T-helper 17 cell (primary cell): ENCODE measurements around the gene DDX31. TPM values are rescaled to one million over a fixed set of nuclear protein-coding genes. Genes with fewer than 3 reads are reported as not detected.

Experiments used
- ATAC-seq: fragments of 150-1000 bp; cut with Tn5 transposase; 2 replicates; pipeline ENCODE4 v1.10.0; 2021; ENCODE audit warnings: mild to moderate bottlenecking, moderate library complexity
- DNase-seq, 3 donors: peaks; one replicate each; pipeline versions ENCODE4 v3.0.0 to v3.0.0-alpha.2; 2020 to 2021
- H3K9me3 ChIP-seq: one replicate; pipeline ENCODE4 v1.7.0; 2013; ENCODE audit warnings: low read length, mild to moderate bottlenecking; ENCODE audit not compliant: control insufficient read depth, poor library complexity, severe bottlenecking
- H3K27ac Mint-ChIP-seq: one replicate; pipeline ENCODE4 v1.8.0; 2022; ENCODE audit warnings: mild to moderate bottlenecking, moderate library complexity, mixed read lengths
- H3K27me3 Mint-ChIP-seq: one replicate; pipeline ENCODE4 v1.8.0; 2022; ENCODE audit warnings: mixed read lengths
- H3K36me3 Mint-ChIP-seq: one replicate; pipeline ENCODE4 v1.8.0; 2022; ENCODE audit warnings: low read depth, mixed read lengths
- H3K4me1 Mint-ChIP-seq: one replicate; pipeline ENCODE4 v1.8.0; 2022; ENCODE audit warnings: mild to moderate bottlenecking, mixed read lengths
- H3K4me3 Mint-ChIP-seq: one replicate; pipeline ENCODE4 v1.8.0; 2022; ENCODE audit warnings: mild to moderate bottlenecking, moderate library complexity, mixed read lengths
- total RNA-seq, 4 donors: library from RNA in 2 of 4; stranded (reverse) in 2 of 4; gene quantifications; one replicate each; pipeline ENCODE4 v1.2.3 and lab custom pipeline; 2022 to 2026

Gene DDX31
- total RNA-seq, 2 donors from 2014 or later: 12.6 to 15.5 TPM

GRCh38 chr9:132626285-132626684 lies 43.5 kb downstream of the DDX31 start:
- Mint-ChIP-seq H3K36me3 (peaks cover 16% of the 10 kb centered on the region), H3K27me3 (no peaks in the 10 kb centered on the region), H3K27ac (no peak overlapping the region), H3K4me3 (no peak overlapping the region), H3K4me1 (no peaks in the 10 kb centered on the region)
- DNase-seq: no peak
- ATAC-seq: no peak
- no peaks in the 10 kb centered on the region for H3K9me3 ChIP-seq

- H3K9me3 ChIP-seq: no peaks in the 10 kb centered on the region
- DNase-seq (no peak), ATAC-seq (no peak)
- Mint-ChIP-seq H3K36me3 (peaks cover 21% of the 10 kb centered on the region), H3K4me3 (no peak overlapping the region), H3K27me3 (no peaks in the 10 kb centered on the region), H3K27ac (no peak overlapping the region), H3K4me1 (no peaks in the 10 kb centered on the region)
Observed at GRCh38 chr9:132622159-132622558, 47.6 kb downstream of the DDX31 start.

- H3K27ac Mint-ChIP-seq: no peak overlapping the region
- no peak overlapping the region for H3K4me3 Mint-ChIP-seq
- H3K27me3 Mint-ChIP-seq: no peaks in the 10 kb centered on the region
Observed at GRCh38 chr9:132616725-132617124, 53.1 kb downstream of the DDX31 start.

DNA sequence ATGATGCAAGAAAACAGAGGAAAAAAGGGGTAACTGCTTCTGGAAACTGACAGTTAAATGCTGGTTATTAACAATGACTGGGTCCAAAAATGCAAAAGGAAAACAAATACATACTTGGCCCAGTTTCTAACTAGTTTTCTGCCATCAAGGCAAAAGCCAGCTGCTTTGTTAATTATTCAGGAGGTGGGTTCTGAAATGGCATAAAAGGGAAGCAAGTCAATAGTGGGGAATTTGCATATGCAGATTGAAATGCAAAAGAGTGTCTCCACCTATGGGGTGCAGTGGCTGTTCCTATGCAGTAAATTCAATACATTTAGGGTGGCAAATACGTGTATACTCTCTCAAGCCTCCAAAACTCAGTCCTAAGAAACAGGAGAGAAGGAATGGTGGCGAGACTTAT lies 54.0 kb downstream of the DDX31 start:
- no peaks in the 10 kb centered on the region for H3K9me3 ChIP-seq
- DNase-seq (no peak), ATAC-seq (no peak)
- Mint-ChIP-seq H3K4me1 (peaks cover 3% of the 10 kb centered on the region), H3K4me3 (no peak overlapping the region), H3K27ac (no peak overlapping the region), H3K36me3 (peaks cover 26% of the 10 kb centered on the region), H3K27me3 (no peaks in the 10 kb centered on the region)

More at GRCh38 chr9:132616725-132617124, 53.1 kb downstream of the DDX31 start:
- H3K9me3 ChIP-seq: no peaks in the 10 kb centered on the region
- no peak for DNase-seq
- no peak for ATAC-seq
- peaks cover 3% of the 10 kb centered on the region for H3K4me1 Mint-ChIP-seq
- peaks cover 26% of the 10 kb centered on the region for H3K36me3 Mint-ChIP-seq

DNA sequence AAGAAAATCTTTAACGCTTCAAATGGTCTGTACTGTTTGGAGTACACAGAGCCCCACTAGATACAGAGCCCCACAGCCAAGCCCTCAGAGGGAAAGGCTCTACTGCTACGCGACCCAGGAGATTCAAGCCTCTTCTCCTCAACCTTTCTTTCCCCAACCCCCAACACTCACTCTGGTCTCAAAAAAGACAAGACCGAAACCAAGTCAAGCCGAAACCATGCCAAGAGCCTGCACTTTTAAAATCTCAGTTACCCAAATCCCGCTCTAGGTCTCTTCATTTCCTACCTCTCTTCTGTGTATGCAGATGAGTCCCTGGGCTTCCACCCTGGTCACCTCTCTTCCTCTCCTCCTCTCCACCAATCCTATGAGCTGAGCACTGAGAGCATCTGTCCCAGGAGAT lies 55.5 kb downstream of the DDX31 start:
- ATAC-seq (no peak), DNase-seq (no peak)
- Mint-ChIP-seq H3K4me3 (no peak overlapping the region), H3K27me3 (no peaks in the 10 kb centered on the region), H3K4me1 (peaks cover 3% of the 10 kb centered on the region), H3K36me3 (peaks cover 24% of the 10 kb centered on the region), H3K27ac (no peak overlapping the region)
- no peaks in the 10 kb centered on the region for H3K9me3 ChIP-seq

- H3K9me3 ChIP-seq: no peaks in the 10 kb centered on the region
- Mint-ChIP-seq H3K4me1 (no peaks in the 10 kb centered on the region), H3K27ac (no peak overlapping the region), H3K36me3 (peaks cover 12% of the 10 kb centered on the region), H3K27me3 (peaks cover 1% of the 10 kb centered on the region), H3K4me3 (no peak overlapping the region)
- ATAC-seq (no peak), DNase-seq (no peak)
Observed at GRCh38 chr9:132610661-132611060, 59.1 kb downstream of the DDX31 start.

- no peak overlapping the region for H3K27ac Mint-ChIP-seq
- peaks cover 8% of the 10 kb centered on the region for H3K27me3 Mint-ChIP-seq
- H3K4me1 Mint-ChIP-seq: no peaks in the 10 kb centered on the region
- H3K4me3 Mint-ChIP-seq: no peak overlapping the region
- DNase-seq (no peak), ATAC-seq (no peak)
- peaks cover 17% of the 10 kb centered on the region for H3K36me3 Mint-ChIP-seq
- H3K9me3 ChIP-seq: no peaks in the 10 kb centered on the region
Observed at GRCh38 chr9:132609829-132610228, 60.0 kb downstream of the DDX31 start.

GRCh38 chr9:132609184-132609583 lies 60.6 kb downstream of the DDX31 start:
- ATAC-seq: no peak
- DNase-seq: no peak
- Mint-ChIP-seq H3K27ac (no peak overlapping the region), H3K27me3 (peaks cover 8% of the 10 kb centered on the region), H3K4me3 (no peak overlapping the region), H3K36me3 (peaks cover 12% of the 10 kb centered on the region), H3K4me1 (no peaks in the 10 kb centered on the region)
- no peaks in the 10 kb centered on the region for H3K9me3 ChIP-seq

DNA sequence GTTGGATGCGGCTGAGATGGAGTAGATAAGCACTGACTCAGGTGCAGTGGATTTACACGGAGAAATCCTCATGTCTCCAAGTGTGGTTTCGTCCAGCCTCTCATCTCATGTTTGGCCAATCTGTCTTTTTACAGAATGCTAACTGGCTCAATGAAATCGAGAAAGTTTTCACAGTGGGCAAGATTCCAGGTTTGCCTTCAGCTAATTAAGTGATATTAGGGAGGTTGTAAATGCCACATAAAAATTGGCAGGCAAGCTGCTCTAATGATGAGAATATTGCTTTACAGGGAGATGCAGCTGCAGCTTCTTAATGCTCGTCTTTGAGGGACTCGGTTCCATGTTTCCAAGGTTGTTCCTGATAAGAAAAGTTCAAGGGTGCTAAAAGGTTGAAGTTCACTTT lies 63.7 kb downstream of the DDX31 start:
- DNase-seq (no peak), ATAC-seq (no peak)
- peaks cover 21% of the 10 kb centered on the region for H3K36me3 Mint-ChIP-seq
- H3K27me3 Mint-ChIP-seq: peaks cover 8% of the 10 kb centered on the region
- H3K4me3 Mint-ChIP-seq: no peak overlapping the region
- H3K9me3 ChIP-seq: no peaks in the 10 kb centered on the region
- no peak overlapping the region for H3K27ac Mint-ChIP-seq
- H3K4me1 Mint-ChIP-seq: peaks cover 2% of the 10 kb centered on the region

GRCh38 chr9:132605387-132605786 lies 64.4 kb downstream of the DDX31 start:
- H3K27ac Mint-ChIP-seq: no peak overlapping the region
- H3K9me3 ChIP-seq: no peaks in the 10 kb centered on the region
- H3K36me3 Mint-ChIP-seq: peaks cover 21% of the 10 kb centered on the region
- ATAC-seq (no peak), DNase-seq (no peak)
- H3K4me3 Mint-ChIP-seq: no peak overlapping the region
- peaks cover 9% of the 10 kb centered on the region for H3K27me3 Mint-ChIP-seq
- peaks cover 2% of the 10 kb centered on the region for H3K4me1 Mint-ChIP-seq

GRCh38 chr9:132602207-132602606 lies 67.6 kb downstream of the DDX31 start:
- H3K9me3 ChIP-seq: no peaks in the 10 kb centered on the region
- H3K27ac Mint-ChIP-seq: no peak overlapping the region
- no peak for DNase-seq
- H3K36me3 Mint-ChIP-seq: peaks cover 28% of the 10 kb centered on the region
- H3K4me1 Mint-ChIP-seq: peaks cover 4% of the 10 kb centered on the region
- H3K27me3 Mint-ChIP-seq: peaks cover 19% of the 10 kb centered on the region
- no peak overlapping the region for H3K4me3 Mint-ChIP-seq
- no peak for ATAC-seq

DNA sequence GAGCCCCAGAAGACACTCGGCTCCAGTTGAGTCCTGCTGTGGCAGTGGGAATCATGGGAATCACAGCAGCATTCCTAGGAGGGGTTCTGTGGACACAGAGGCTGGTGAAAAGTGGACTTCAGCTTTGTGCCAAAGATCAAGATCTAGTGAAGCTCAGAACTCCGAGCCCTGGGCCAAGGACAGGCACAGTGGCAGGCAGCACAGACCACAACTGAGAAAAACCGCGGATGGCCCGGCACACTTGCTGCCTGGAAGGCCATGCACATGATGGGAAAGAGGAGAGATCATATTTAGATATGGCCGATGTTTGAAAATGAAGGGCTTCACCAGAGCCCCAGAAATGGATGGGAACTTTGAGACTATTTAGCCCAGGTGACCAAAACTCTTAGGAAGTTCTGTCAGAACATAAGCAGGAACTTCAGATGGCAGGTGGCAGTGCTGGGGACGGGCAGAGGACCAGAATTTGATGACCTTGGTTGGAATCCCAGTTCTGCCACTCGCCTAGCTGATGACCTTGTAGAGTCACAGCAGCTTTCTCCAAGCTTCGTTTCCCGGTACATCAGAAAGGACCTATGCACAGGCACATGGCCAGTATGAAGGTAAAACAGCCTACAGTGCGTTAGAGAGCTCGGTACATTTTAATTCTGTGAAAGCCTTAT lies 69.3 kb downstream of the DDX31 start:
- H3K36me3 Mint-ChIP-seq: peaks cover 36% of the 10 kb centered on the region
- H3K27me3 Mint-ChIP-seq: peaks cover 27% of the 10 kb centered on the region
- H3K4me3 Mint-ChIP-seq: no peak overlapping the region
- H3K4me1 Mint-ChIP-seq: peaks cover 4% of the 10 kb centered on the region
- DNase-seq (no peak), ATAC-seq (no peak)
- H3K9me3 ChIP-seq: no peaks in the 10 kb centered on the region
- H3K27ac Mint-ChIP-seq: no peak overlapping the region

GRCh38 chr9:132597073-132597775 lies 72.6 kb downstream of the DDX31 start:
- Mint-ChIP-seq H3K36me3 (peaks cover 22% of the 10 kb centered on the region), H3K27ac (no peak overlapping the region), H3K27me3 (peaks cover 42% of the 10 kb centered on the region)

DNA sequence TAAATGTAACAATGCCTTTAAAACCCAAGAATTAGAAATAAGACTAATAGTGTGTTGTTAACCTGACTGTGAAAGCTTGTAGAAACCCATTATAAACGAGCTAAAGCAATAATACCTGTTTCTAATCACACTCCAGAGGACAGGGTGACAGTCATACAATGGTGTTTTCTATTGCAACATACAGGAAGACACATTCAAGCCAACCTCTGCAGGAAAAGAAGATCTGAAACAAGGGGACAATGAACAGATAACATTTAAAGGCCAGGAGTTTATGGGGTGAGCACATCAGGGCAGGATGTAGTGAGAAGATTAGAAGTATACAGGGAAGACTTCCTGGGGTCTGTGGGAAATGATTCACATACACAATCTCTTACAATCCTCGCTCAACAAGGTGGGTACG lies 73.6 kb downstream of the DDX31 start:
- peaks cover 3% of the 10 kb centered on the region for H3K4me1 Mint-ChIP-seq
- no peak for ATAC-seq
- no peak overlapping the region for H3K4me3 Mint-ChIP-seq
- H3K27me3 Mint-ChIP-seq: peaks cover 52% of the 10 kb centered on the region
- DNase-seq: no peak
- no peak overlapping the region for H3K27ac Mint-ChIP-seq
- H3K9me3 ChIP-seq: no peaks in the 10 kb centered on the region
- peaks cover 22% of the 10 kb centered on the region for H3K36me3 Mint-ChIP-seq

More at GRCh38 chr9:132597073-132597775, 72.6 kb downstream of the DDX31 start:
- Mint-ChIP-seq H3K4me1 (peaks cover 2% of the 10 kb centered on the region), H3K4me3 (peak overlapping the region; percentile 12)
- no peaks in the 10 kb centered on the region for H3K9me3 ChIP-seq
- DNase-seq: no peak
- no peak for ATAC-seq
